Fibroblast of lung (primary cell): Measurements from ENCODE around the gene AP3S1. TPM values are rescaled to one million over a fixed set of nuclear protein-coding genes. Genes with fewer than 3 reads are reported as not detected.

Source experiments
- DNase-seq, 2 donors: peaks; one replicate each; pipeline versions ENCODE4 v3.0.0 to v3.0.0-alpha.2; 2010; ENCODE audit warnings: low read depth in 2 of 2
- H2AFZ ChIP-seq: 2 replicates; pipeline ENCODE4 v1.5.1; 2012; ENCODE audit warnings: low read length, control low read depth, inconsistent platforms
- H3K27ac ChIP-seq: 2 replicates; pipeline ENCODE4 v1.5.1; 2011; ENCODE audit warnings: low read length, control low read depth; ENCODE audit not compliant: insufficient read depth
- H3K27me3 ChIP-seq: 2 replicates; pipeline ENCODE4 v1.5.1; 2011; ENCODE audit warnings: mild to moderate bottlenecking, low read length; ENCODE audit not compliant: control insufficient read depth, insufficient read depth
- H3K36me3 ChIP-seq: 2 replicates; pipeline ENCODE4 v1.5.1; 2011; ENCODE audit warnings: low read length; ENCODE audit not compliant: control insufficient read depth, insufficient read depth
- H3K4me1 ChIP-seq: 2 replicates; pipeline ENCODE4 v1.5.1; 2011; ENCODE audit warnings: low read length; ENCODE audit not compliant: control insufficient read depth, insufficient read depth; ENCODE audit errors: extremely low read depth
- H3K4me2 ChIP-seq: 2 replicates; pipeline ENCODE4 v1.5.1; 2011; ENCODE audit warnings: low read length, control low read depth; ENCODE audit not compliant: insufficient read depth; ENCODE audit errors: extremely low read depth
- H3K4me3 ChIP-seq, 4 experiments: fragments of 200-600 bp in 1 of 4; sonication (generic) in 1 of 4; replicated peaks in 1 of 4; 2 replicates each; pipeline ENCODE4 v1.5.1; 2011 to 2016; ENCODE audit warnings: low read length in 4 of 4, low read depth in 3 of 4, mild to moderate bottlenecking in 3 of 4, control low read depth in 2 of 4, inconsistent platforms in 1 of 4, mixed read lengths in 1 of 4; ENCODE audit not compliant: insufficient read depth in 1 of 4; ENCODE audit errors: control extremely low read depth in 1 of 4
- H3K79me2 ChIP-seq: 2 replicates; pipeline ENCODE4 v1.5.1; 2012; ENCODE audit warnings: mild to moderate bottlenecking, low read length, inconsistent platforms; ENCODE audit not compliant: control insufficient read depth, insufficient read depth
- H3K9ac ChIP-seq: 2 replicates; pipeline ENCODE4 v1.5.1; 2011; ENCODE audit warnings: mild to moderate bottlenecking, low read length, control low read depth; ENCODE audit not compliant: insufficient read depth
- H3K9me3 ChIP-seq: 2 replicates; pipeline ENCODE4 v1.5.1; 2012; ENCODE audit warnings: low read depth, low read length; ENCODE audit not compliant: control insufficient read depth, insufficient read depth
- H4K20me1 ChIP-seq: 2 replicates; pipeline ENCODE4 v1.5.1; 2011; ENCODE audit warnings: low read length; ENCODE audit not compliant: control insufficient read depth, insufficient read depth; ENCODE audit errors: extremely low read depth
- EZH2 ChIP-seq: IDR thresholded peaks from 2 replicates; pipeline ENCODE4 v1.5.1; 2012; ENCODE audit warnings: low read length, control low read depth, mild to moderate bottlenecking; ENCODE audit errors: missing control alignments
- polyA plus RNA-seq, 2 donors: library from polyadenylated mRNA; depleted of rRNA in 1 of 2; stranded (reverse) in 1 of 2; unstranded in 1 of 2; fragments of >200 nt; gene quantifications; 2 replicates each; pipeline ENCODE4 v1.2.1, GENCODE V29; 2011 to 2012; ENCODE audit warnings: missing spikeins in 1 of 2
- total RNA-seq: library from RNA; depleted of rRNA; stranded (reverse); fragments of >200 nt; gene quantifications from 2 replicates; pipeline ENCODE4 v1.2.1, GENCODE V29; 2014
- TF ChIP-seq, protein P1 (sequence below), 2 donors: IDR thresholded peaks in 1 of 2; conservative IDR thresholded peaks in 1 of 2; 1 replicate in 1 of 2; 2 replicates in 1 of 2; pipeline ENCODE4 v1.5.1; 2011 to 2012; ENCODE audit warnings: low read length in 2 of 2, control low read depth in 1 of 2, inconsistent platforms in 1 of 2, low read depth in 1 of 2, mild to moderate bottlenecking in 1 of 2

The AP3S1 gene
- total and polyA plus RNA-seq, 2 donors (not counting 1 experiment from before 2014, with no cell fraction given), result 86.7 to 165 TPM

DNA sequence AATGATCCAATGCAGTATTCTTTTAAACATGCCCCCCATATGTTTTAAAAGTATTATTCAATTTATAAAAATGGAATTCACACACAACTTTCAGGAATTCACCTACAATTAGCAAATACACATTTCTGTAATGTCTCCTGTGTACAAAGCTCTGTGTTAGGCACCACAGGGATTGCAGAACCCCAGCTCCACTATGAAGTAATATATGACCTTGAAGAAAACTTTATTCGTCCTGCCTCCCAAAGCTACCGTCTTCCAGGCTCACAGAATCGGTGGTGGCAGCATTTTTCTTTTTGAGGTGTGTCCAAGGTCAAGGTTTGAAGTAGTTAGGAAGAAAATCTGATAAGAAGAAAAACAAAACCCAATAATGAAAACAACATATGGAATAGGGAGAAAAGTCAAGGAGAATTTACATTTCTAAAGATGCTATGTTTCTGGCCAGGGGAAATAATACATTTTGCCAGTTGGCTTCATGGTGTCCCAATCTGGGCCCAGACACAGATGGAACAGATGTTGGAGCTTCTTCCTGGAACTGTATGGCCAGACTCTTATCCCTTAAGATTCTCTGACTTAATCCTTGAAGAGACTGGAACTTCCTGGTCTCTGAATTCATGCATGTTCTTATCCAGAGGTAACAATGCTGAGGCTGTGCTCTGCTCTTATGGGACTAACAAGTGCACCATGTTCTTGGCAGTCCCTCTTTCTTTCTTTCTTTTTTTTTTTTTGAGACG, 98.5 kb downstream of the AP3S1 start:
- DNase-seq, result no peak
- Histone ChIP-seq H3K36me3 (no peaks in the 10 kb centered on the region), H2AFZ (no peak overlapping the region), H3K9me3 (no peaks in the 10 kb centered on the region), H3K4me3 (no peak overlapping the region), H3K27me3 (no peaks in the 10 kb centered on the region), H3K27ac (no peak overlapping the region), H3K4me1 (no peaks in the 10 kb centered on the region), H3K79me2 (no peaks in the 10 kb centered on the region), H3K9ac (no peak overlapping the region), H3K4me2 (no peak overlapping the region), H4K20me1 (no peaks in the 10 kb centered on the region)
- TF ChIP-seq EZH2, result no peak
- TF ChIP-seq, protein P1, sequence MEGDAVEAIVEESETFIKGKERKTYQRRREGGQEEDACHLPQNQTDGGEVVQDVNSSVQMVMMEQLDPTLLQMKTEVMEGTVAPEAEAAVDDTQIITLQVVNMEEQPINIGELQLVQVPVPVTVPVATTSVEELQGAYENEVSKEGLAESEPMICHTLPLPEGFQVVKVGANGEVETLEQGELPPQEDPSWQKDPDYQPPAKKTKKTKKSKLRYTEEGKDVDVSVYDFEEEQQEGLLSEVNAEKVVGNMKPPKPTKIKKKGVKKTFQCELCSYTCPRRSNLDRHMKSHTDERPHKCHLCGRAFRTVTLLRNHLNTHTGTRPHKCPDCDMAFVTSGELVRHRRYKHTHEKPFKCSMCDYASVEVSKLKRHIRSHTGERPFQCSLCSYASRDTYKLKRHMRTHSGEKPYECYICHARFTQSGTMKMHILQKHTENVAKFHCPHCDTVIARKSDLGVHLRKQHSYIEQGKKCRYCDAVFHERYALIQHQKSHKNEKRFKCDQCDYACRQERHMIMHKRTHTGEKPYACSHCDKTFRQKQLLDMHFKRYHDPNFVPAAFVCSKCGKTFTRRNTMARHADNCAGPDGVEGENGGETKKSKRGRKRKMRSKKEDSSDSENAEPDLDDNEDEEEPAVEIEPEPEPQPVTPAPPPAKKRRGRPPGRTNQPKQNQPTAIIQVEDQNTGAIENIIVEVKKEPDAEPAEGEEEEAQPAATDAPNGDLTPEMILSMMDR (conservative IDR thresholded peaks at IDR 0.05 in 1 of 2, IDR thresholded peaks at IDR 0.05 in 1 of 2; ENCODE audit: low read depth in 1 of 2, low read length in 2 of 2), result no peak

DNA sequence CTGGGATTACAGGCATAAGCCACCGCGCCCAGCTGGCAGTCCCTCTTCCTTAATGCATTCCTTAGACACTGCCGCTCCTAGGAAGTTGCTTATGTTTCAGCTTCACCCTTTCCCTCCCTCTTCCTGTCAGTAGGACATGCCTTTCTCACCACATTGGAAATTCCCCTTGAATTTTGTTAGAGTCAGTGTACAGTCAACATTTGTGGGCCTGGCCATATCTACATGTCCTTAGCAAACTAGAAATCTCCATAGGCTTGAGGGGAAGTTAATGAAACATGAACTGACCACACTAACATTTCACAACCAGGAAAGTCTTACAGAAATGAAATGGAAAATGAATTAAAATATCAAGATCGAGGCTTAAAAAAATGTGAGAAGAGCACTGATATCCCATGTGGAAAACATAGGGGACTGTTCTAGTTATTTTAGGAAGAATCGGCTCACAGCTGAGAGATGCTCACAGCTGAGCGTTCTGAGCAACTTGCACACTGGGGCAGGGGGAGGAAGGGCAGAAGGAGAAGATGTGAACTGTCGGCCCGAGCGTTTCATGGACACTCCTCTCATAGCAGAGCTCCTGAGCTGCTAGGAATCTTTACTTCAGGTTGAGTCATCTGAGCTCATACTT, 99.4 kb downstream of the AP3S1 start:
- no peaks in the 10 kb centered on the region for H3K36me3 ChIP-seq
- no peaks in the 10 kb centered on the region for H3K4me1 ChIP-seq
- H3K79me2 ChIP-seq, result no peaks in the 10 kb centered on the region
- no peak overlapping the region for H3K9ac ChIP-seq
- DNase-seq, result peak; percentile 87 to 94
- H3K9me3 ChIP-seq, result no peaks in the 10 kb centered on the region
- no peak overlapping the region for H2AFZ ChIP-seq
- no peaks in the 10 kb centered on the region for H4K20me1 ChIP-seq
- TF ChIP-seq, protein P1 (conservative IDR thresholded peaks at IDR 0.05 in 1 of 2, IDR thresholded peaks at IDR 0.05 in 1 of 2; ENCODE audit: low read depth in 1 of 2, low read length in 2 of 2), result no peak
- no peak for TF ChIP-seq EZH2
- H3K27me3 ChIP-seq, result no peaks in the 10 kb centered on the region
- no peak overlapping the region for H3K27ac ChIP-seq
- H3K4me3 ChIP-seq, result no peak overlapping the region
- no peak overlapping the region for H3K4me2 ChIP-seq

DNA sequence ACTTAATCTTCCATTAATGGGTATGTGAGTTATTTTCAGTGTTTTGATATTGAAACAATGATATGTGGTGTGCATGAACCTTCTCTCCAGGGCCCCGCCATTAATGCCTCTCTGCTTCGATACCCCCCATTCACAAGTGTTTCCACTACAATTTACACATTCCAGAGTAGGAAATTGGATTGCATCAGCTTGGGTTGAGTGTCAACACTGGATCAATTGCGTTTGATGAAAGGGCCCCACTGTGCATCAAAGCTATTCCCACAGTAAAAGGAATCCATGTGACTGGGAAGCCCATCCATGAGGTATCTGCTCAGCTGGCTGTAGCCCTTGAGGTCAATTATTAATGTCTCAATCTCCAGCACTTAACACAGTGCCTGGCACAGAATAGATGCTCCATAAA, 102.8 kb downstream of the AP3S1 start:
- no peaks in the 10 kb centered on the region for H3K36me3 ChIP-seq
- no peak overlapping the region for H2AFZ ChIP-seq
- no peak overlapping the region for H3K4me2 ChIP-seq
- no peak overlapping the region for H3K4me3 ChIP-seq
- H3K27me3 ChIP-seq, result no peaks in the 10 kb centered on the region
- peaks cover 2% of the 10 kb centered on the region for H3K4me1 ChIP-seq
- H3K9me3 ChIP-seq, result no peaks in the 10 kb centered on the region
- no peaks in the 10 kb centered on the region for H3K79me2 ChIP-seq
- no peak overlapping the region for H3K27ac ChIP-seq
- no peak overlapping the region for H3K9ac ChIP-seq
- TF ChIP-seq, protein P1 (conservative IDR thresholded peaks at IDR 0.05 in 1 of 2, IDR thresholded peaks at IDR 0.05 in 1 of 2; ENCODE audit: low read depth in 1 of 2, low read length in 2 of 2), result no peak
- TF ChIP-seq EZH2, result no peak
- H4K20me1 ChIP-seq, result no peaks in the 10 kb centered on the region
- no peak for DNase-seq
